Measurements from ENCODE around the gene BMP6. TPM values are rescaled to one million over a fixed set of nuclear protein-coding genes. Genes with fewer than 3 reads are reported as not detected.

Gene BMP6
- total and polyA plus RNA-seq, 2 of the 4 experiments (the other 2 are of a cell fraction): 0.18 to 0.19 TPM

DNA sequence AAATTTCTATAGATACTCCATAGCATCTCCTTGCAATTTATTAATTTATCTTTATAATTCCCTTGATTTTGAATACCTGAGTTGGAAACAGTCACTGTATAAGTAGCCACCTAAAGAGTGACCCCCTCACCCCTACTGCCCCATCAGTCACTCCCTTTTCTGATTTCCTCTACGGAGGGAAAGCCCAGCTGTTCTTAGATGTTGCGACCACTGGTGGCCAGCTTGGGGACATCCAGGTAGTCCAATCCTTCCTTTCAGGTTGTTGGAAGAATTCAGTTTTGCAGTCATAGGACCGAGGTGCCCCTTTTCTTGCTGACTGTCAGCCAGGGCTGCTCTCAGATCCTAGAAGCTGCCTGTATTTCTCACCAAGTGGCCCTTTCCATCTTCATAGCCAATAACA is 87.8 kb downstream of the BMP6 start:
- Histone ChIP-seq H4K91ac (ENCODE audit: insufficient read depth, low read depth, low read length) (no peak overlapping the region), H2AK5ac (ENCODE audit: low read depth, low read length) (no peak overlapping the region), H3K79me1 (ENCODE audit: low read depth in 1 of 2, low read length in 2 of 2) (no peaks in the 10 kb centered on the region), H3K27ac (ENCODE audit: insufficient read depth, low read length) (no peak overlapping the region), H3K9me1 (ENCODE audit: insufficient read depth, low read length) (no peaks in the 10 kb centered on the region; the same call in 1 of the 2 replicates), H3K14ac (replicated peaks; ENCODE audit: low read depth, low read length) (no peak overlapping the region), H4K8ac (ENCODE audit: low read depth in 2 of 2, low read length in 2 of 2) (no peak overlapping the region), H3K18ac (ENCODE audit: low read depth, low read length) (no peak overlapping the region), H3K56ac (ENCODE audit: extremely low read depth, insufficient read depth, low read length) (no peak overlapping the region), H3K9ac (ENCODE audit: low read depth, low read length) (no peak overlapping the region), H4K20me1 (ENCODE audit: insufficient read depth, low read length) (no peaks in the 10 kb centered on the region), H3K23ac (ENCODE audit: low read depth, low read length) (no peak overlapping the region), H3K4ac (ENCODE audit: low read depth, low read length) (no peak overlapping the region), H2BK120ac (ENCODE audit: low read depth, low read length) (no peak overlapping the region), H3K4me3 (ENCODE audit: insufficient read depth, low read depth, low read length) (no peak overlapping the region), H4K5ac (ENCODE audit: low read depth, low read length) (no peak overlapping the region), H3K4me2 (ENCODE audit: low read depth, low read length) (no peak overlapping the region), H3K27me3 (ENCODE audit: control insufficient read depth, insufficient read depth, low read length) (no peaks in the 10 kb centered on the region; the same call in 1 of the 2 replicates), H2BK20ac (ENCODE audit: low read depth, low read length) (no peak overlapping the region), H3K36me3 (ENCODE audit: control insufficient read depth, insufficient read depth, low read length) (no peaks in the 10 kb centered on the region), H2BK15ac (ENCODE audit: low read depth, low read length) (no peak overlapping the region), H2BK5ac (ENCODE audit: low read depth, low read length, poor library complexity, severe bottlenecking) (no peak overlapping the region), H3K4me1 (ENCODE audit: control insufficient read depth, insufficient read depth, low read length) (no peaks in the 10 kb centered on the region), H2AK9ac (replicated peaks; ENCODE audit: low read depth, low read length, poor library complexity) (no peak overlapping the region), H2AFZ (replicated peaks; ENCODE audit: low read length, poor library complexity) (no peak overlapping the region), H3K9me3 (ENCODE audit: control insufficient read depth, insufficient read depth, low read length) (no peaks in the 10 kb centered on the region)
- 90% methylated on average over 2 of the region's 3 CpGs; no CpG with 5 or more reads in 1 of the 2 experiments for WGBS, 2 experiments (ENCODE audit: extremely low coverage in 2 of 2, insufficient read length in 1 of 2)
- dilution Hi-C loops (cut with HindIII; ENCODE audit: low sequenced_read_pairs, unreplicated experiment): no loop called here
- DNase-seq (no peak), ATAC-seq (ENCODE audit: low read depth) (no peak)
- BruUV-seq (replicated peaks): no TSS peak
- intact Hi-C loops (cut with micrococcal nuclease): no loop called here
- TF ChIP-seq, protein P1, sequence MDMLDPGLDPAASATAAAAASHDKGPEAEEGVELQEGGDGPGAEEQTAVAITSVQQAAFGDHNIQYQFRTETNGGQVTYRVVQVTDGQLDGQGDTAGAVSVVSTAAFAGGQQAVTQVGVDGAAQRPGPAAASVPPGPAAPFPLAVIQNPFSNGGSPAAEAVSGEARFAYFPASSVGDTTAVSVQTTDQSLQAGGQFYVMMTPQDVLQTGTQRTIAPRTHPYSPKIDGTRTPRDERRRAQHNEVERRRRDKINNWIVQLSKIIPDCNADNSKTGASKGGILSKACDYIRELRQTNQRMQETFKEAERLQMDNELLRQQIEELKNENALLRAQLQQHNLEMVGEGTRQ (IDR thresholded peaks at IDR 0.05; ENCODE audit: low read depth, low read length): no peak
- TF ChIP-seq MAFK (IDR thresholded peaks at IDR 0.05; ENCODE audit: low read depth, low read length): no peak
- TF ChIP-seq, protein P2, sequence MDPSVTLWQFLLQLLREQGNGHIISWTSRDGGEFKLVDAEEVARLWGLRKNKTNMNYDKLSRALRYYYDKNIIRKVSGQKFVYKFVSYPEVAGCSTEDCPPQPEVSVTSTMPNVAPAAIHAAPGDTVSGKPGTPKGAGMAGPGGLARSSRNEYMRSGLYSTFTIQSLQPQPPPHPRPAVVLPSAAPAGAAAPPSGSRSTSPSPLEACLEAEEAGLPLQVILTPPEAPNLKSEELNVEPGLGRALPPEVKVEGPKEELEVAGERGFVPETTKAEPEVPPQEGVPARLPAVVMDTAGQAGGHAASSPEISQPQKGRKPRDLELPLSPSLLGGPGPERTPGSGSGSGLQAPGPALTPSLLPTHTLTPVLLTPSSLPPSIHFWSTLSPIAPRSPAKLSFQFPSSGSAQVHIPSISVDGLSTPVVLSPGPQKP (IDR thresholded peaks at IDR 0.05; ENCODE audit: borderline replicate concordance, low read depth, low read length): no peak
- TF ChIP-seq CEBPB (IDR thresholded peaks at IDR 0.05; ENCODE audit: low read depth, low read length): no peak
- TF ChIP-seq RFX5 (IDR thresholded peaks at IDR 0.05; ENCODE audit: low read depth, low read length): no peak
- TF ChIP-seq MXI1 (IDR thresholded peaks at IDR 0.05; ENCODE audit: borderline replicate concordance, low read depth, low read length): no peak
- no peak for TF ChIP-seq POLR2A (IDR thresholded peaks at IDR 0.05; ENCODE audit: low read depth, low read length)
- TF ChIP-seq MAZ (IDR thresholded peaks at IDR 0.05; ENCODE audit: borderline replicate concordance, low read depth, low read length): no peak
- no peak for TF ChIP-seq CHD1 (IDR thresholded peaks at IDR 0.05; ENCODE audit: low read depth, low read length)
- ChIA-PET CTCF (no interaction called here), POLR2A (ENCODE audit: unreplicated experiment) (no interaction called here)
- in situ Hi-C loops (cut with MboI; ENCODE audit: low sequenced_read_pairs): no loop called here
